ENCODE results near the gene VANGL2. TPM values are rescaled to one million over a fixed set of nuclear protein-coding genes. Genes with fewer than 3 reads are reported as not detected.
"Not testable (repeated sequence)": the region's sequence is repeated elsewhere in the genome, so short reads cannot be mapped to it uniquely, and the experiment has no call there.

The VANGL2 gene
- total and polyA plus RNA-seq, 2 of the 8 experiments (the other 6 are each of a cell fraction or from before 2014, with no cell fraction given): 62.5 to 118 TPM

GRCh38 chr1:160377585-160378206 lies 22.7 kb upstream of the VANGL2 start (continued):
- no peak for TF ChIP-seq EGR1 (IDR thresholded peaks at IDR 0.05; ENCODE audit: borderline replicate concordance, low read depth, low read length)
- no peak for TF ChIP-seq BRCA1 (IDR thresholded peaks at IDR 0.05; ENCODE audit: low read depth, low read length)
- no peak for TF ChIP-seq RNF2 (IDR thresholded peaks at IDR 0.05; ENCODE audit: borderline replicate concordance, low read depth, low read length, missing control alignments, poor library complexity, severe bottlenecking)
- TF ChIP-seq CTBP2 (IDR thresholded peaks at IDR 0.05; ENCODE audit: borderline replicate concordance, insufficient read depth, insufficient read length, low read length): no peak
- no peak for TF ChIP-seq TAF7 (optimal IDR thresholded peaks at IDR 0.05; ENCODE audit: borderline replicate concordance, low read depth, low read length)
- TF ChIP-seq SP2 (IDR thresholded peaks at IDR 0.05; ENCODE audit: low read length): no peak
- no peak for TF ChIP-seq SP4 (IDR thresholded peaks at IDR 0.05; ENCODE audit: low read length)
- no peak for TF ChIP-seq SUZ12 (IDR thresholded peaks at IDR 0.05; ENCODE audit: low read length)

GRCh38 chr1:160384812-160385211 lies 15.6 kb upstream of the VANGL2 start:
- H3K27ac ChIP-seq (ENCODE audit: low read depth, low read length); H3K4me3 ChIP-seq (ENCODE audit: extremely low read depth in 1 of 4, insufficient read depth in 2 of 4, low read depth in 3 of 4, low read length in 4 of 4); H2BK5ac ChIP-seq (ENCODE audit: low read depth, low read length); H3K4ac ChIP-seq (replicated peaks; ENCODE audit: insufficient read length, low read depth, low read length); H3K23ac ChIP-seq (ENCODE audit: insufficient read length); DNase-seq (ENCODE audit: low read depth in 1 of 2, low spot score in 2 of 2); H4K8ac ChIP-seq (ENCODE audit: extremely low read depth, insufficient read depth, low read length); H2BK120ac ChIP-seq (replicated peaks; ENCODE audit: low read depth, low read length); H3K4me1 ChIP-seq (replicated peaks in 1 of 4; ENCODE audit: control insufficient read depth in 3 of 4, insufficient read depth in 4 of 4, low read length in 3 of 4); H4K20me1 ChIP-seq (replicated peaks in 1 of 2; ENCODE audit: control insufficient read depth in 1 of 2, insufficient read depth in 2 of 2, low read length in 2 of 2); H2BK20ac ChIP-seq (ENCODE audit: low read length); H3K27me3 ChIP-seq (replicated peaks in 1 of 4; ENCODE audit: control insufficient read depth in 3 of 4, extremely low read depth in 1 of 4, insufficient read depth in 3 of 4, low read length in 3 of 4); H2AFZ ChIP-seq (ENCODE audit: low read length); H3K18ac ChIP-seq (ENCODE audit: extremely low read depth, low read length); H3K79me1 ChIP-seq (ENCODE audit: low read depth, low read length); POLR2A ChIA-PET (ENCODE audit: partially characterized antibody); H2AK5ac ChIP-seq (ENCODE audit: low read depth, low read length); H3K9me3 ChIP-seq (ENCODE audit: insufficient read depth in 2 of 2, low read depth in 1 of 2, low read length in 1 of 2); H4K5ac ChIP-seq (ENCODE audit: insufficient read length, low read depth, low read length); H3K23me2 ChIP-seq (ENCODE audit: low read depth, low read length); H4K91ac ChIP-seq (replicated peaks; ENCODE audit: insufficient read length, low read length); H3K36me3 ChIP-seq (ENCODE audit: control insufficient read depth in 2 of 4, insufficient read depth in 4 of 4, low read length in 3 of 4); H3K79me2 ChIP-seq (ENCODE audit: control insufficient read depth in 1 of 2, insufficient read depth in 2 of 2, low read length in 2 of 2); H3K56ac ChIP-seq (replicated peaks; ENCODE audit: insufficient read length, low read depth, low read length); H3K14ac ChIP-seq (ENCODE audit: insufficient read length); FAIRE-seq; H3K9ac ChIP-seq (replicated peaks in 1 of 4; ENCODE audit: extremely low read depth in 1 of 4, low read depth in 3 of 4, low read length in 3 of 4); H2BK12ac ChIP-seq (ENCODE audit: low read depth, low read length); H3K4me2 ChIP-seq (ENCODE audit: insufficient read depth in 1 of 2, low read depth in 2 of 2, low read length in 2 of 2); H2BK15ac ChIP-seq (ENCODE audit: low read length): not testable (repeated sequence)
- CTCF ChIA-PET (ENCODE audit: partially characterized antibody): interaction anchor here (15.1 kb wide), 1 partner anchor 29 kb away, joined by 683 read pairs; the partner anchor contains the start of genes NCSTN and NHLH1
- WGBS, 2 experiments (ENCODE audit: extremely low coverage in 1 of 2, insufficient coverage in 1 of 2, insufficient read length in 1 of 2, insufficient replicate concordance in 2 of 2, low coverage in 1 of 2, low lambda C conversion rate in 2 of 2, missing lambda C conversion rate in 1 of 2): 100% methylated on average over 2 of the region's 2 CpGs; no CpG with 5 or more reads in 1 of the 2 experiments
